GM21717 (cell line): ENCODE measurements around the gene CTCF.

Experiments used
- ATAC-seq: cut with Tn5 transposase; IDR thresholded peaks from one replicate; pipeline ENCODE4 v1.9.1; 2021; ENCODE audit warnings: mild to moderate bottlenecking, moderate library complexity; ENCODE audit not compliant: unreplicated experiment

CTCF gene

DNA sequence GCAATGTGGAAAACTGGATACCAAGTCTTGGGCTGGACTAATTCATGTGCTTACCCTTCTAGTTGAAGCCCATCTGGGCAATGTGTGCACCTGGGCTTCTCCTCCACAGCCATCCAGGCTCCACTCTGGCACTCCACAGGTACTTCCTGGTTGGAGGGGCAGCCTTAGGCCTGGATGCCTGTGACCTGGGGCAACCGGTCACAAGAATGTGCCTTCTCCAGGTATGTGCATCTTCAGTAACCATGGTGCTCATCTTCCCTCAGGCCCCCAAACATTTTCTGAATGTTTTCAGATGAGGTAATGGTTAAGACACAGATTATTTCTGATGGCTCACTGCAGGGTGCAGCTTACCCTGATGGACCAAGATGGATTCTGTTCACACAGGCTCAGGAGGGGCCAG, 115.4 kb downstream of the CTCF start:
- no peak for ATAC-seq

DNA sequence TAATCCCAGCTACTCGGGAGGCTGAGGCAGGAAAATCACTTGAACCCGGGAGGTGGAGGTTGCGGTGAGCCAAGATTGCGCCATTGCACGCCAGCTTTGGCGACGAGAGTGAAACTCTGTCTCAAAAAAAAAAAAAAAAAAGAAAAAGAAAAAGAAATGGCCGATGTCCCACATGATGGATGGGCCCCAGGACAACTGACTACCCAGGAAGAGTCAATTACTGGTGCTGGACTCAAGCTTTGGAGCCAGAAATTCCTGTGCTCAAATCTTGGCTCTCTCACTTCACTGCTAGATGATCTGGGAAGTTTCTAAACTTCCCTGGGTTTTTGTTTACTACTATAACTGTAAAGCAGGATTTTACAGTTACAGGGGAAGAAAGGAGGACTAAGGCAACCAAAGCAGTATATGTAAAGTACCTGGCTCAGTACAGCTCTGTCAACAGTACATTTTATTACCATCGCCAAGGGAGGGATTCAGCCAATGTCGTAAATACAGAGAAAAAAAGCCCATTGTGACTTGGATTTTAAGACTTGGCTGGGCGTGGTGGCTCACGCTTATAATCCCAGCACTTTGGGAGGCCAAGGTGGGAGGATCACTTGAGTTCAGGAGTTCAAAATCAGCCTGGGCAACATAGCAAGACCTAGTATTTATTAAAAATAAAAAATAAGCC, 116.2 kb downstream of the CTCF start:
- no peak for ATAC-seq

DNA sequence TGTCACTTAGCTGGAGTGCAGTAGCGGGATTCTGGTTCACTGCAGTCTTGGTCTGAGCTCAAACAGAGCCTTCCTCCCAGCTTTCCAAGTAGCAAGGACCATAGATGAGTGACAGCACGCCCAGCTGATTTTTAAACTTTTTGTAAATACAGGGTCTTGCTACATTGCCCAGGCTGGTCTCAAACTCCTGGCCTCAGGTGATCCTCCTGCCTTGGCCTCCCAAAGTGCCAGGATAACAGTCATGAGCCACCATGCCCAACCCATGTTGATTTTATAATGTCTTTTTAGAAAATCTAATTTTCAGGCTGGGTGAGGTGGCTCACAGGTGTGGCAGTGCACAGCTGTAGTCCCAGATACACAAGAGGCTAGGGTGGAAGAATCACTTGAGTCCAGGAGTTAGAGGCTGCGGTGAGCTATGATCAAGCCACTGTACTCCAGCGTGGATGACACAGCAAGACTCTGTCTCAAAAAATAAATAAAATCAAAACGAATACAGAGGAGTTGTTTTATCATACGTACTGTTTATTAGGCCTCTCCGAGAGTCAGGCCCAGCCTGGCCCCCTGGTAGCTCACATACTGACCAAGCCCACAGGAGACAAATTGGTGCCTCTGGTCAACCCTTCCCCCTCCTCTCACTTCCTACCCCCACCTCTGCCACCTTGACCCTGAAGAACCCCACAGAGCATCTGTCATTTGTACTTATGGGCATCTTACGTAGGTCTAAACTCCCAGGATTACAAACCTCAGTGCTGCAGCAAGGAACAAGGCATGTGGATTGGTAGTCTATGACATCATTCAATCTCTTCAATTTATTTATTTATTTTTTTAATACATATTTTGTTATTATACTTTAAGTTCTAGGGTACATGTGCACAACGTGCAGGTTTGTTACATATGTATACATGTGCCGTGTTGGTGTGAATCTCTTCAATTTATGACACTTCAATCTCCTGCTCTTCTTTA, 117.9 kb downstream of the CTCF start:
- ATAC-seq = no peak

DNA sequence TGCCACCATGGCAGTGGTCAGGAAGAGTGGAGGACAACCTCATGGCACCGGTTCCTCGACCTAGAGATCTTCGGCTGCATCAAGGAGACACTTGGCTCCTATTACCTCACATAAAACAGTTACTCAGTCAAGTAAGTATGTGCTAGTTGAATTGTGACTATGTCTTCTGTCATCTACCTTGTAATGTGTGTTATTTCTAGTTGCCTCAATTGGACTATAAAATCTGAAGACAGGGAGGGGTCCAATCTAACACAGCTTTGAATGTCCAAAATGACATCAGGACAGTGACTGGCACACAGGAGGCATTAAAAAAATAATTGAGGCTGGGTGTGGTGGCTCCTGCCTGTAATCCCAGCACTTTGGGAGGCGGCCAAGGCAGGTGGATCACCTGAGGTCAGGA, 121.4 kb downstream of the CTCF start:
- ATAC-seq = no peak

DNA sequence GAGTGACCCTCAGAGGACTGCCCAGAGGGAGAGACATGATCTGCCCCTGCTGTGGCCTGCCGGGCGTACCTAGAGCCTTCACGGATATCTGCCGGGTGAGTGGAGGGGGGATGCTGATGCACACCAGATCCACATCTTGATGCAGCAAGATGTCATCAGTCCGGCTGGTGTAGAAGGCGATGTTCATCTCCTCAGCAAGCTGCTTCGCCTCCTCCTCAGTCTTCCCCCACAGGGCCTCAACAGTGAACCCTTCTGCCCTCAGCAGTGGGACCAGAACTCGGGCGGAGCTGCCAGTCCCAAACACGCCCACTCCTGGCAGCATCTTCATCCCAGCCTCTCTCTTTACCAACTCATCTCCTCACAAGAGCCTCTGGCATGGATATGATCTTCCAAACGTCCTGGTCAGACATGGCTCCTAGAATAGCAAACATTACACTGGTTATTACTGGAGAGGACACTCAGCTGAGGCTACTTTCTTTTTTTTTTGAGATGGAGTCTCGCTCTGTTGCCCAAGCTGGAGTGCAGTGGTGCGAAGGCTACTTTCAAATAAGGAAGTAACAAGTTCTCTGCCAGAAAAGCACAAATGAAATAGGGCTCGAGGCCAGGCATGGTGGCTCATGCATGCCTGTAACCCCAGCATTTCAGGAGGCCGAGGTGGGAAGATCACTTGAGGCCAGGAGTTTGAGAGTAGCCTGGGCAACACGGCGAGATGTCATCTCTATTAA, 123.2 kb downstream of the CTCF start:
- no peak for ATAC-seq
